OCI-LY1 (cell line): ENCODE results near the gene SEMA4A.

Source experiments
- H2AFZ ChIP-seq: fragments of 200-600 bp; sonication (generic), shearing (Covaris generic); 2 replicates; pipeline ENCODE4 v1.6.0; 2014; ENCODE audit warnings: antibody characterized with exemption, mild to moderate bottlenecking, low read length
- H3F3A ChIP-seq: fragments of 200-600 bp; sonication (generic), shearing (Covaris generic); 2 replicates; pipeline ENCODE4 v1.6.0; 2014; ENCODE audit warnings: mild to moderate bottlenecking, antibody characterized with exemption, low read length, moderate library complexity; ENCODE audit not compliant: insufficient read depth
- H3K27ac ChIP-seq: fragments of 200-600 bp; sonication (generic); 2 replicates; pipeline ENCODE4 v1.5.1; 2014; ENCODE audit warnings: low read length, mixed run types, mild to moderate bottlenecking, low read depth; ENCODE audit not compliant: poor library complexity, severe bottlenecking
- H3K27me3 ChIP-seq: fragments of 200-600 bp; sonication (generic); 2 replicates; pipeline ENCODE4 v1.6.0; 2014; ENCODE audit warnings: antibody characterized with exemption, mild to moderate bottlenecking, low read length, moderate library complexity; ENCODE audit not compliant: insufficient read depth
- H3K36me3 ChIP-seq: fragments of 200-600 bp; sonication (generic); 2 replicates; pipeline ENCODE4 v1.6.1; 2014; ENCODE audit warnings: mild to moderate bottlenecking, antibody characterized with exemption, low read length, moderate library complexity, mixed read lengths; ENCODE audit not compliant: insufficient read depth
- H3K4me1 ChIP-seq: fragments of 200-600 bp; sonication (generic); 2 replicates; pipeline ENCODE4 v1.5.1; 2014; ENCODE audit warnings: mild to moderate bottlenecking, low read length, moderate library complexity; ENCODE audit not compliant: insufficient read depth, severe bottlenecking
- H3K4me2 ChIP-seq: fragments of 200-600 bp; sonication (generic), shearing (Covaris generic); 2 replicates; pipeline ENCODE4 v1.6.1; 2014; ENCODE audit warnings: low read length
- H3K4me3 ChIP-seq: fragments of 200-600 bp; sonication (generic); 2 replicates; pipeline ENCODE4 v1.5.1; 2014; ENCODE audit warnings: low read length, low read depth, mild to moderate bottlenecking, mixed read lengths; ENCODE audit not compliant: poor library complexity, severe bottlenecking
- H3K79me2 ChIP-seq: fragments of 200-600 bp; shearing (Covaris generic); 2 replicates; pipeline ENCODE4 v1.6.1; 2016; ENCODE audit warnings: mixed run types, low read length, mixed read lengths; ENCODE audit not compliant: insufficient read depth
- H3K9ac ChIP-seq: fragments of 200-600 bp; sonication (generic), shearing (Covaris generic); 2 replicates; pipeline ENCODE4 v1.6.1; 2014; ENCODE audit warnings: mild to moderate bottlenecking, low read length, mixed read lengths
- H3K9me2 ChIP-seq: fragments of 200-600 bp; sonication (generic), shearing (Covaris generic); 2 replicates; pipeline ENCODE4 v1.6.1; 2014; ENCODE audit warnings: low read depth, mild to moderate bottlenecking, low read length, mixed read lengths
- H3K9me3 ChIP-seq: fragments of 200-600 bp; shearing (Covaris generic); 2 replicates; pipeline ENCODE4 v1.6.1; 2014; ENCODE audit warnings: low read length, mixed read lengths
- H4K20me1 ChIP-seq: fragments of 200-600 bp; sonication (generic), shearing (Covaris generic); 2 replicates; pipeline ENCODE4 v1.6.0; 2016; ENCODE audit warnings: mild to moderate bottlenecking, low read length; ENCODE audit not compliant: insufficient read depth
- CTCF ChIP-seq: fragments of 200-600 bp; sonication (generic), shearing (Covaris generic); IDR thresholded peaks from 2 replicates; pipeline ENCODE4 v1.5.1; 2017; ENCODE audit warnings: mild to moderate bottlenecking, antibody characterized with exemption, low read length, moderate library complexity, mixed read lengths
- EZH2 ChIP-seq: fragments of 200-600 bp; sonication (generic), shearing (Covaris generic); IDR thresholded peaks from 2 replicates; pipeline ENCODE4 v1.8.0; 2017; ENCODE audit warnings: borderline replicate concordance, mixed run types, mild to moderate bottlenecking, antibody characterized with exemption, low read length, moderate library complexity, mixed read lengths

Gene SEMA4A

GRCh38 chr1:156203331-156203730, 49.9 kb downstream of the SEMA4A start:
- H4K20me1 ChIP-seq: no peaks in the 10 kb centered on the region
- H3K4me3 ChIP-seq: no peak overlapping the region
- no peaks in the 10 kb centered on the region for H3K9me3 ChIP-seq
- H3K9me2 ChIP-seq: no peaks in the 10 kb centered on the region
- no peaks in the 10 kb centered on the region for H3F3A ChIP-seq
- H3K27me3 ChIP-seq: no peaks in the 10 kb centered on the region
- H3K9ac ChIP-seq: no peak overlapping the region
- H3K36me3 ChIP-seq: peaks cover 50% of the 10 kb centered on the region
- H3K4me2 ChIP-seq: no peak overlapping the region
- H3K27ac ChIP-seq: no peak overlapping the region
- H2AFZ ChIP-seq: no peak overlapping the region
- no peak for TF ChIP-seq EZH2
- TF ChIP-seq CTCF: no peak
- H3K4me1 ChIP-seq: no peaks in the 10 kb centered on the region
- H3K79me2 ChIP-seq: no peaks in the 10 kb centered on the region; the same call in 1 of the 2 replicates

- H3K4me2 ChIP-seq: no peak overlapping the region
- no peaks in the 10 kb centered on the region for H3K9me3 ChIP-seq
- no peaks in the 10 kb centered on the region for H3K4me1 ChIP-seq
- no peaks in the 10 kb centered on the region for H4K20me1 ChIP-seq
- H3K27me3 ChIP-seq: no peaks in the 10 kb centered on the region
- no peaks in the 10 kb centered on the region; the same call in 1 of the 2 replicates for H3K79me2 ChIP-seq
- no peak overlapping the region for H2AFZ ChIP-seq
- TF ChIP-seq EZH2: no peak
- no peak for TF ChIP-seq CTCF
- H3K36me3 ChIP-seq: peaks cover 56% of the 10 kb centered on the region
- no peaks in the 10 kb centered on the region for H3K9me2 ChIP-seq
- H3K27ac ChIP-seq: no peak overlapping the region
- no peak overlapping the region for H3K4me3 ChIP-seq
- no peaks in the 10 kb centered on the region for H3F3A ChIP-seq
- no peak overlapping the region for H3K9ac ChIP-seq
Measured at GRCh38 chr1:156204686-156205085, 51.3 kb downstream of the SEMA4A start.

- Histone ChIP-seq H3K4me3 (no peak overlapping the region), H3K36me3 (peaks cover 51% of the 10 kb centered on the region), H3K9ac (no peak overlapping the region), H2AFZ (no peak overlapping the region), H4K20me1 (no peaks in the 10 kb centered on the region), H3K4me2 (no peak overlapping the region), H3K9me2 (no peaks in the 10 kb centered on the region), H3K27ac (no peak overlapping the region), H3K9me3 (no peaks in the 10 kb centered on the region), H3F3A (no peaks in the 10 kb centered on the region), H3K27me3 (no peaks in the 10 kb centered on the region), H3K4me1 (peaks cover 19% of the 10 kb centered on the region), H3K79me2 (peaks cover 7% of the 10 kb centered on the region; the same call in 1 of the 2 replicates)
- no peak for TF ChIP-seq CTCF
- no peak for TF ChIP-seq EZH2
Measured at GRCh38 chr1:156211243-156211642, 57.9 kb downstream of the SEMA4A start.
